Fibroblast of pulmonary artery (primary cell): ENCODE measurements around the gene ZNF765.
"Not testable (repeated sequence)": the region's sequence is repeated elsewhere in the genome, so short reads cannot be mapped to it uniquely, and the experiment has no call there.

ENCODE experiments used
- DNase-seq: peaks from one replicate; pipeline ENCODE4 v3.0.0-alpha.2; 2010; ENCODE audit warnings: low read depth
- H3K4me3 ChIP-seq: replicated peaks from 2 replicates; pipeline ENCODE4 v1.5.1; 2011; ENCODE audit warnings: low read depth, mild to moderate bottlenecking, control low read depth, low read length, moderate library complexity
- CTCF ChIP-seq: IDR thresholded peaks from 2 replicates; pipeline ENCODE4 v1.5.1; 2011; ENCODE audit warnings: mild to moderate bottlenecking, control low read depth, low read length, inconsistent platforms; ENCODE audit errors: missing control alignments

ZNF765 gene

GRCh38 chr19:53462861-53463260 is 67.9 kb downstream of the ZNF765 start:
- TF ChIP-seq CTCF = no peak
- H3K4me3 ChIP-seq = no peak overlapping the region
- no peak for DNase-seq

- no peak for DNase-seq
- no peak for TF ChIP-seq CTCF
- H3K4me3 ChIP-seq = no peak overlapping the region
Observed at GRCh38 chr19:53463263-53463662, 68.3 kb downstream of the ZNF765 start.

GRCh38 chr19:53466726-53467484 is 72.0 kb downstream of the ZNF765 start:
- peak overlapping the region; percentile 92 for H3K4me3 ChIP-seq
- TF ChIP-seq CTCF = no peak
- DNase-seq = no peak

GRCh38 chr19:53467485-53468262 is 72.7 kb downstream of the ZNF765 start, which contains the start of gene ZNF813:
TSS of gene ZNF813 (plus strand) at chr19:53467733. CDS start at chr19:53483823, 16,090 bp downstream.
- DNase-seq = peak; percentile 87
- TF ChIP-seq CTCF = no peak
- H3K4me3 ChIP-seq = peak within 1 kb of the TSS; percentile 92

- H3K4me3 ChIP-seq = peak overlapping the region; percentile 92
- not testable (repeated sequence) for DNase-seq
Observed at GRCh38 chr19:53468628-53469027, 73.7 kb downstream of the ZNF765 start.

GRCh38 chr19:53471916-53472315 is 77.0 kb downstream of the ZNF765 start:
- TF ChIP-seq CTCF = no peak
- no peak overlapping the region for H3K4me3 ChIP-seq
- no peak for DNase-seq

GRCh38 chr19:53474832-53475231 is 79.9 kb downstream of the ZNF765 start:
- not testable (repeated sequence) for DNase-seq, H3K4me3 ChIP-seq

- not testable (repeated sequence) for DNase-seq, H3K4me3 ChIP-seq
Observed at GRCh38 chr19:53475470-53475869, 80.5 kb downstream of the ZNF765 start.
